Neural cell (in vitro differentiated cells): ENCODE results near the gene PDE10A. TPM values are rescaled to one million over a fixed set of nuclear protein-coding genes. Genes with fewer than 3 reads are reported as not detected.

Source experiments
- H2AFZ ChIP-seq: fragments of 200-600, 300-800 bp; sonication (generic), shearing (Covaris generic); 2 replicates; pipeline ENCODE4 v1.6.0; 2014; ENCODE audit warnings: low read depth, mild to moderate bottlenecking, antibody characterized with exemption, low read length, moderate library complexity
- H3F3A ChIP-seq: fragments of 200-600 bp; shearing (Covaris generic); 2 replicates; pipeline ENCODE4 v1.6.1; 2016; ENCODE audit warnings: mild to moderate bottlenecking, moderate library complexity, mixed read lengths, antibody characterized with exemption, low read length; ENCODE audit not compliant: insufficient read depth, poor library complexity, severe bottlenecking
- H3K27ac ChIP-seq: fragments of 200-600, 300-800 bp; sonication (generic), shearing (Covaris generic); 2 replicates; pipeline ENCODE4 v1.5.1; 2014; ENCODE audit warnings: mild to moderate bottlenecking, low read length, moderate library complexity
- H3K27me3 ChIP-seq: fragments of 300-800, 200-600 bp; sonication (generic), shearing (Covaris generic); 2 replicates; pipeline ENCODE4 v1.6.0; 2014; ENCODE audit warnings: mild to moderate bottlenecking, low read depth, low read length, moderate library complexity; ENCODE audit not compliant: insufficient read depth
- H3K36me3 ChIP-seq: fragments of 300-800, 200-600 bp; sonication (generic), shearing (Covaris generic); 2 replicates; pipeline ENCODE4 v1.5.1; 2014; ENCODE audit warnings: mild to moderate bottlenecking, antibody characterized with exemption, low read length, moderate library complexity; ENCODE audit not compliant: insufficient read depth
- H3K4me2 ChIP-seq: fragments of 300-800, 200-600 bp; sonication (generic), shearing (Covaris generic); 2 replicates; pipeline ENCODE4 v1.6.0; 2014; ENCODE audit warnings: mild to moderate bottlenecking, low read length
- H3K4me3 ChIP-seq: fragments of 300-800, 200-600 bp; sonication (generic), shearing (Covaris generic); 2 replicates; pipeline ENCODE4 v1.5.1; 2014; ENCODE audit warnings: mild to moderate bottlenecking, low read length, moderate library complexity
- H3K79me2 ChIP-seq: fragments of 200-600 bp; shearing (Covaris generic); replicated peaks from 2 replicates; pipeline ENCODE4 v1.6.0; 2014; ENCODE audit warnings: mild to moderate bottlenecking, low read length, moderate library complexity; ENCODE audit not compliant: insufficient read depth
- H3K9ac ChIP-seq: fragments of 300-800, 200-600 bp; sonication (generic), shearing (Covaris generic); 2 replicates; pipeline ENCODE4 v1.6.1; 2016; ENCODE audit warnings: mild to moderate bottlenecking, low read length, mixed read lengths
- H3K9me2 ChIP-seq: fragments of 200-600 bp; shearing (Covaris generic); 2 replicates; pipeline ENCODE4 v1.6.1; 2016; ENCODE audit warnings: mild to moderate bottlenecking, low read length, mixed read lengths; ENCODE audit not compliant: insufficient read depth
- H3K9me3 ChIP-seq: fragments of 200-600, 300-800 bp; sonication (generic), shearing (Covaris generic); 2 replicates; pipeline ENCODE4 v1.6.1; 2016; ENCODE audit warnings: mild to moderate bottlenecking, mixed run types, low read length, moderate library complexity, mixed read lengths
- H4K20me1 ChIP-seq: fragments of 200-600 bp; shearing (Covaris generic); 2 replicates; pipeline ENCODE4 v1.6.1; 2016; ENCODE audit warnings: mild to moderate bottlenecking, mixed run types; ENCODE audit not compliant: insufficient read depth
- EP300 ChIP-seq: fragments of 450-650 bp; conservative IDR thresholded peaks from 2 replicates; pipeline ENCODE4 v1.6.1; 2014; ENCODE audit warnings: antibody characterized with exemption, mild to moderate bottlenecking, moderate library complexity; ENCODE audit not compliant: poor library complexity, severe bottlenecking
- EZH2 ChIP-seq: fragments of 200-600, 300-800 bp; shearing (Covaris generic), sonication (generic); IDR thresholded peaks from 2 replicates; pipeline ENCODE4 v1.6.1; 2014; ENCODE audit warnings: antibody characterized with exemption, low read length, borderline replicate concordance, mild to moderate bottlenecking; ENCODE audit not compliant: insufficient read depth, poor library complexity, severe bottlenecking
- MXI1 ChIP-seq: fragments of 450-650 bp; conservative IDR thresholded peaks from 2 replicates; pipeline ENCODE4 v1.6.1; 2014; ENCODE audit warnings: antibody characterized with exemption, mild to moderate bottlenecking; ENCODE audit not compliant: poor library complexity, severe bottlenecking
- POLR2AphosphoS5 ChIP-seq: IDR thresholded peaks from 2 replicates; pipeline ENCODE4 v1.6.1; 2012
- SMC3 ChIP-seq: fragments of 450-650 bp; conservative IDR thresholded peaks from 2 replicates; pipeline ENCODE4 v1.6.1; 2014; ENCODE audit warnings: antibody characterized with exemption, mild to moderate bottlenecking, moderate library complexity; ENCODE audit not compliant: poor library complexity
- TAF1 ChIP-seq: IDR thresholded peaks from 2 replicates; pipeline ENCODE4 v1.6.1; 2012; ENCODE audit warnings: low read depth
- polyA plus RNA-seq: library from polyadenylated mRNA; depleted of rRNA; stranded (reverse); fragments of >200 nt; gene quantifications from 2 replicates; pipeline ENCODE4 v1.2.3, GENCODE V29; 2014
- TF ChIP-seq, protein P1 (sequence below): fragments of 450-650 bp; IDR thresholded peaks from 2 replicates; pipeline ENCODE4 v1.5.1; 2014; ENCODE audit warnings: antibody characterized with exemption, mild to moderate bottlenecking, moderate library complexity; ENCODE audit not compliant: poor library complexity, severe bottlenecking
- TF ChIP-seq, protein P2 (sequence below): IDR thresholded peaks from 2 replicates; pipeline ENCODE4 v1.6.1; 2012; ENCODE audit warnings: borderline replicate concordance

Gene PDE10A
- polyA plus RNA-seq, 1 donor from 2014 or later = 52.4 TPM

DNA sequence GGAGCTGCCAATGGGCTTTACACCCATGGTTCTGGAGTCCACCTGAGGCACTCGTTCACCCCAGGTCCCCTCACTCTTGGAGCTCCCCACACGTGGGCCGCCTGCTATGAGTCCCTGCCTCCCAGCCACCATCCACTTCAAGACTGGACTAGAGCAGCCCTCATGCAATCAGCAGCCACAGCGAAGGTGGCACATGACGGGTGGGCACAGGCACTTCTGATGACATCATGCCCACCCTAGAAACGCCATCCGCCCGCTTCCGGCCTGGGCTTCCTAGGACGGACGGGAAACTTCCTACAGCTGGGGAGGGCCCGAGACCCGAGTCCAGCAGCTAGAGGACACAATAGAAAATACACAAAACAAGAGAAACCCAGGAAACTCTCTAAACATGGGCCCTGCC lies 85.5 kb downstream of the PDE10A start:
- H3K9ac ChIP-seq = no peak overlapping the region
- H3K9me2 ChIP-seq = no peaks in the 10 kb centered on the region
- H3F3A ChIP-seq = no peaks in the 10 kb centered on the region
- H3K79me2 ChIP-seq = peaks cover 27% of the 10 kb centered on the region
- H4K20me1 ChIP-seq = no peaks in the 10 kb centered on the region
- H3K4me3 ChIP-seq = no peak overlapping the region
- H3K27me3 ChIP-seq = no peaks in the 10 kb centered on the region
- no peak overlapping the region for H3K4me2 ChIP-seq
- TF ChIP-seq POLR2AphosphoS5 (no peak), SMC3 (no peak), EP300 (no peak), MXI1 (no peak), TAF1 (no peak)
- TF ChIP-seq, protein P1, sequence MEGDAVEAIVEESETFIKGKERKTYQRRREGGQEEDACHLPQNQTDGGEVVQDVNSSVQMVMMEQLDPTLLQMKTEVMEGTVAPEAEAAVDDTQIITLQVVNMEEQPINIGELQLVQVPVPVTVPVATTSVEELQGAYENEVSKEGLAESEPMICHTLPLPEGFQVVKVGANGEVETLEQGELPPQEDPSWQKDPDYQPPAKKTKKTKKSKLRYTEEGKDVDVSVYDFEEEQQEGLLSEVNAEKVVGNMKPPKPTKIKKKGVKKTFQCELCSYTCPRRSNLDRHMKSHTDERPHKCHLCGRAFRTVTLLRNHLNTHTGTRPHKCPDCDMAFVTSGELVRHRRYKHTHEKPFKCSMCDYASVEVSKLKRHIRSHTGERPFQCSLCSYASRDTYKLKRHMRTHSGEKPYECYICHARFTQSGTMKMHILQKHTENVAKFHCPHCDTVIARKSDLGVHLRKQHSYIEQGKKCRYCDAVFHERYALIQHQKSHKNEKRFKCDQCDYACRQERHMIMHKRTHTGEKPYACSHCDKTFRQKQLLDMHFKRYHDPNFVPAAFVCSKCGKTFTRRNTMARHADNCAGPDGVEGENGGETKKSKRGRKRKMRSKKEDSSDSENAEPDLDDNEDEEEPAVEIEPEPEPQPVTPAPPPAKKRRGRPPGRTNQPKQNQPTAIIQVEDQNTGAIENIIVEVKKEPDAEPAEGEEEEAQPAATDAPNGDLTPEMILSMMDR = no peak
- TF ChIP-seq, protein P2, sequence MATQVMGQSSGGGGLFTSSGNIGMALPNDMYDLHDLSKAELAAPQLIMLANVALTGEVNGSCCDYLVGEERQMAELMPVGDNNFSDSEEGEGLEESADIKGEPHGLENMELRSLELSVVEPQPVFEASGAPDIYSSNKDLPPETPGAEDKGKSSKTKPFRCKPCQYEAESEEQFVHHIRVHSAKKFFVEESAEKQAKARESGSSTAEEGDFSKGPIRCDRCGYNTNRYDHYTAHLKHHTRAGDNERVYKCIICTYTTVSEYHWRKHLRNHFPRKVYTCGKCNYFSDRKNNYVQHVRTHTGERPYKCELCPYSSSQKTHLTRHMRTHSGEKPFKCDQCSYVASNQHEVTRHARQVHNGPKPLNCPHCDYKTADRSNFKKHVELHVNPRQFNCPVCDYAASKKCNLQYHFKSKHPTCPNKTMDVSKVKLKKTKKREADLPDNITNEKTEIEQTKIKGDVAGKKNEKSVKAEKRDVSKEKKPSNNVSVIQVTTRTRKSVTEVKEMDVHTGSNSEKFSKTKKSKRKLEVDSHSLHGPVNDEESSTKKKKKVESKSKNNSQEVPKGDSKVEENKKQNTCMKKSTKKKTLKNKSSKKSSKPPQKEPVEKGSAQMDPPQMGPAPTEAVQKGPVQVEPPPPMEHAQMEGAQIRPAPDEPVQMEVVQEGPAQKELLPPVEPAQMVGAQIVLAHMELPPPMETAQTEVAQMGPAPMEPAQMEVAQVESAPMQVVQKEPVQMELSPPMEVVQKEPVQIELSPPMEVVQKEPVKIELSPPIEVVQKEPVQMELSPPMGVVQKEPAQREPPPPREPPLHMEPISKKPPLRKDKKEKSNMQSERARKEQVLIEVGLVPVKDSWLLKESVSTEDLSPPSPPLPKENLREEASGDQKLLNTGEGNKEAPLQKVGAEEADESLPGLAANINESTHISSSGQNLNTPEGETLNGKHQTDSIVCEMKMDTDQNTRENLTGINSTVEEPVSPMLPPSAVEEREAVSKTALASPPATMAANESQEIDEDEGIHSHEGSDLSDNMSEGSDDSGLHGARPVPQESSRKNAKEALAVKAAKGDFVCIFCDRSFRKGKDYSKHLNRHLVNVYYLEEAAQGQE = no peak
- no peak overlapping the region for H2AFZ ChIP-seq
- no peak overlapping the region for H3K27ac ChIP-seq
- H3K36me3 ChIP-seq = no peaks in the 10 kb centered on the region
- no peaks in the 10 kb centered on the region for H3K9me3 ChIP-seq

DNA sequence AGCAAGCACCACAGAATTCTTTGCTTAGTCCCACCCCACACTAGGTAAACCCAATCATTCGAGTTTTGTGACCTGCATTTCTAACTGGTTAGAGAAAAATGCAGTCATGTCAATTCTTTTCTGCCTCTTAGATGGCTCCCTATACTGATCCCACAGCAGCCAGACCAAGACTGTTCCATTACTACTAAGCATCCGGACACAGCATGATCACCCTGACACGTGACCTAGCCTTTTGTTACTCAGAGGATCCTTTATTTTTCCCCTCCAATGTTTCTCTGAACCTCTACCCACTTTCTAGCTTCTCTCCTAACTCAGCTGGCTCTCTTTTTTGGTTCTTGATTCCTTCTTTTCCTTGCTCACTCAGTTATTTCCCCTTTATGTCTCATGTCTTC lies 87.9 kb downstream of the PDE10A start:
- no peak overlapping the region for H3K9ac ChIP-seq
- no peaks in the 10 kb centered on the region for H3K36me3 ChIP-seq
- no peak overlapping the region for H3K4me3 ChIP-seq
- no peak overlapping the region for H3K4me2 ChIP-seq
- no peaks in the 10 kb centered on the region for H3K9me3 ChIP-seq
- peaks cover 30% of the 10 kb centered on the region for H3K79me2 ChIP-seq
- no peaks in the 10 kb centered on the region for H4K20me1 ChIP-seq
- H3K27me3 ChIP-seq = no peaks in the 10 kb centered on the region
- H2AFZ ChIP-seq = no peak overlapping the region
- no peaks in the 10 kb centered on the region for H3K9me2 ChIP-seq
- no peaks in the 10 kb centered on the region for H3F3A ChIP-seq
- H3K27ac ChIP-seq = no peak overlapping the region
- TF ChIP-seq EZH2 = no peak
- no peak for TF ChIP-seq EP300
